HepG2 (cell line): ENCODE measurements around the gene SETD5. TPM values are rescaled to one million over a fixed set of nuclear protein-coding genes. Genes with fewer than 3 reads are reported as not detected.

Experiments
- ATAD3A ChIP-seq: sonication (generic); formaldehyde crosslinking; IDR thresholded peaks from 2 replicates; pipeline ENCODE4 v1.4.0; 2020; ENCODE audit warnings: missing genetic modification reagents
- BATF2 ChIP-seq: sonication (generic); formaldehyde crosslinking; IDR thresholded peaks from 2 replicates; pipeline ENCODE4 v1.8.0; 2022; ENCODE audit warnings: mild to moderate bottlenecking, missing genetic modification reagents, moderate library complexity
- FOXA1 ChIP-seq, 2 experiments: fragments of 450-650 bp in 1 of 2; sonication (generic) in 1 of 2; formaldehyde crosslinking in 1 of 2; IDR thresholded peaks; 2 replicates each; pipeline versions ENCODE4 v1.4.0 to v1.6.1; 2016 to 2020; ENCODE audit warnings: missing genetic modification reagents in 1 of 2
- FOXP4 ChIP-seq: sonication (generic); formaldehyde crosslinking; IDR thresholded peaks from 2 replicates; pipeline ENCODE4 v1.4.0; 2020; ENCODE audit warnings: missing genetic modification reagents
- GPBP1L1 ChIP-seq: sonication (generic); formaldehyde crosslinking; IDR thresholded peaks from 2 replicates; pipeline ENCODE4 v1.5.0; 2020; ENCODE audit warnings: mild to moderate bottlenecking, missing genetic modification reagents
- HBP1 ChIP-seq: IDR thresholded peaks from 2 replicates; pipeline ENCODE4 v1.6.1; 2016; ENCODE audit warnings: low read depth, control low read depth
- MBNL3 ChIP-seq: fragments of 250-450 bp; sonication (Bioruptor Pico); conservative IDR thresholded peaks from 2 replicates; pipeline ENCODE4 v1.8.0; 2022; ENCODE audit warnings: mild to moderate bottlenecking, inconsistent platforms
- NFATC3 ChIP-seq: sonication (generic); formaldehyde crosslinking; IDR thresholded peaks from 2 replicates; pipeline ENCODE4 v1.5.1; 2020; ENCODE audit warnings: mild to moderate bottlenecking, missing genetic modification reagents
- THRA ChIP-seq: sonication (generic); formaldehyde crosslinking; IDR thresholded peaks from 2 replicates; pipeline ENCODE4 v1.4.0; 2020; ENCODE audit warnings: missing genetic modification reagents, borderline replicate concordance
- TMF1 ChIP-seq: sonication (generic); formaldehyde crosslinking; IDR thresholded peaks from 2 replicates; pipeline ENCODE4 v1.8.1; 2022; ENCODE audit warnings: low read depth, missing genetic modification reagents
- ZKSCAN1 ChIP-seq: fragments of 150-350 bp; IDR thresholded peaks from 2 replicates; pipeline ENCODE4 v1.6.1; 2014; ENCODE audit warnings: low read length
- ZNF224 ChIP-seq: sonication (generic); formaldehyde crosslinking; IDR thresholded peaks from 2 replicates; pipeline ENCODE4 v1.5.0; 2020; ENCODE audit warnings: mild to moderate bottlenecking, missing genetic modification reagents
- ZNF354B ChIP-seq: sonication (generic); formaldehyde crosslinking; IDR thresholded peaks from 2 replicates; pipeline ENCODE4 v1.8.0; 2022; ENCODE audit warnings: mild to moderate bottlenecking, missing genetic modification reagents
- ZNF646 ChIP-seq: sonication (generic); formaldehyde crosslinking; IDR thresholded peaks from 2 replicates; pipeline ENCODE4 v1.9.0; 2021; ENCODE audit warnings: mild to moderate bottlenecking, missing genetic modification reagents
- ZSCAN12 ChIP-seq: sonication (generic); formaldehyde crosslinking; IDR thresholded peaks from 2 replicates; pipeline ENCODE4 v1.9.0; 2021; ENCODE audit warnings: mild to moderate bottlenecking, missing genetic modification reagents
- polyA plus RNA-seq, 8 experiments: library from polyadenylated mRNA; depleted of rRNA in 3 of 8; stranded (reverse) in 7 of 8; unstranded in 1 of 8; fragments of >200 nt; fragmentation: Illumina TruSeq in 4 of 8; extraction: Trizol in 4 of 8; gene quantifications; 2 replicates each; pipeline versions ENCODE4 v1.2.1 to v1.2.3, GENCODE V29; 2011 to 2016; ENCODE audit warnings: low read depth in 4 of 8, missing spikeins in 1 of 8, mixed read lengths in 1 of 8; ENCODE audit not compliant: insufficient read depth in 1 of 8
- total RNA-seq, 5 experiments: library from RNA; depleted of rRNA; stranded (reverse); fragments of >200 nt; fragmentation: Illumina TruSeq; extraction: Trizol; gene quantifications; 2 replicates each; pipeline ENCODE4 v1.2.3, GENCODE V29; 2016; ENCODE audit warnings: low read depth in 1 of 5

Gene SETD5
- total and polyA plus RNA-seq, 2 of the 13 experiments (the other 11 are each of a cell fraction or from before 2014, with no cell fraction given): 46.8 to 95.8 TPM

- TF ChIP-seq THRA (CRISPR knock-in tag): peak; percentile 84
- peak; percentile 85 for TF ChIP-seq BATF2 (CRISPR knock-in tag)
- peak; percentile 47; the same call in 1 of the 2 replicates for TF ChIP-seq FOXP4
- TF ChIP-seq FOXA1 (IDR thresholded peaks at IDR 0.05): no peak
- TF ChIP-seq FOXA1 (CRISPR knock-in tag; IDR thresholded peaks at IDR 0.05): peak; percentile 57; the same call in 1 of the 2 replicates
- TF ChIP-seq ZNF224 (CRISPR knock-in tag): no peak
- TF ChIP-seq ZSCAN12: peak; percentile 93; the same call in 1 of the 2 replicates
- TF ChIP-seq MBNL3 (CRISPR knock-in tag): no peak
- TF ChIP-seq GPBP1L1 (CRISPR knock-in tag): no peak
- TF ChIP-seq TMF1 (CRISPR knock-in tag): no peak
- TF ChIP-seq NFATC3: 0 out of 2 replicates have a peak, but pooled peaks have one; percentile 60
- no peak for TF ChIP-seq ATAD3A (CRISPR knock-in tag)
- no peak for TF ChIP-seq ZKSCAN1
- TF ChIP-seq ZNF354B (CRISPR knock-in tag): no peak
- no peak for TF ChIP-seq ZNF646 (CRISPR knock-in tag)
- TF ChIP-seq HBP1 (CRISPR knock-in tag): no peak; the same call in 1 of the 2 replicates
Measured at GRCh38 chr3:9362731-9363530, 34.5 kb upstream of the SETD5 start, which contains the start of gene THUMPD3 (continued).
